NCI-H526 (cell line): ENCODE data around the gene UQCC2.

Source experiments
- DNase-seq, 2 experiments: peaks; one replicate each; lab custom pipeline; 2025; lab: John Stamatoyannopoulos, UW

The UQCC2 gene

GRCh38 chr6:33744001-33744848 is 32.7 kb upstream of the UQCC2 start:
- peak; percentile 71 to 87 for DNase-seq

DNA sequence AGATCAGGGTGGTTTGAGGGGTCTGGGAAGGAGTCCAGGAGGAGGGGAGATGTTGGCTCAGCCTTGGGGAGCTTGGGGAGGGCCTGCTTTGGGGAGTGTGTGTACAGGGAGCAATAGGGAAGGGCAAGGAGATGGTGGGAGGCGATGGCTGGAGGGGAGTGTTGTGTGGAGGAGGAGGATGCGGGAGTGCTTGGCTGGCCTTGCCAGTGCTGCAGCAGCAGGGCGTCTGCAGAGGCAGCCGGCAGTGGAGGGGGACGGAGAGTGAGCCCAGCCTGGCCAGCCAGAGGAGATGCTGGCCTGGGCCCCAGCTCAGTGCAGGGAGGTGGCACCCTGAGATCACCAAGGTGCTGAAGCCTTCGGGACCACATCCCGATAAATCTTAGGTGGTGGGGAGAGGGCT is 31.3 kb upstream of the UQCC2 start:
- DNase-seq: no peak

GRCh38 chr6:33742092-33742491 is 30.6 kb upstream of the UQCC2 start:
- DNase-seq: no peak

- DNase-seq: no peak
Measured at GRCh38 chr6:33740794-33741193, 29.3 kb upstream of the UQCC2 start.

GRCh38 chr6:33740204-33740608 is 28.7 kb upstream of the UQCC2 start:
- no peak for DNase-seq

DNA sequence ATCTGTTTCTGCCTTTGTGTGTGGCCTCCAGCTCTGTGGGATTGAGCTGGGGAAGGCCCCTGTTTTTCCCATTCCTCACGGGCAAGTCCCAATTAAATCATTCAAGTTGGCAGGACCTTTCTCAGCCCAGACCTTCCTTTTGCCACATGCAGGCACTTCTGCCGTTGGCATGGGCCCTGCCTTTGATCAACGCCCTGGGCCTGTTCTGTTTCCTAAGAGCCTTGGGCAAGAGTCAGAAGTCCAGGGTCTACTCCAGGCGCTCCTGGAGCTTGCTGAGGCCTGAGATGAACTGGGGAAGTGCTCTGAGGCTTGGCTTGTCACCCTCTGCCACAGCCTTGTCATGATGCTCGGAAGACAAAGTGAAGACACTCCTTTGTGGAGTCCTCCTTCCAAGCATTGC is 28.1 kb upstream of the UQCC2 start:
- no peak for DNase-seq

DNA sequence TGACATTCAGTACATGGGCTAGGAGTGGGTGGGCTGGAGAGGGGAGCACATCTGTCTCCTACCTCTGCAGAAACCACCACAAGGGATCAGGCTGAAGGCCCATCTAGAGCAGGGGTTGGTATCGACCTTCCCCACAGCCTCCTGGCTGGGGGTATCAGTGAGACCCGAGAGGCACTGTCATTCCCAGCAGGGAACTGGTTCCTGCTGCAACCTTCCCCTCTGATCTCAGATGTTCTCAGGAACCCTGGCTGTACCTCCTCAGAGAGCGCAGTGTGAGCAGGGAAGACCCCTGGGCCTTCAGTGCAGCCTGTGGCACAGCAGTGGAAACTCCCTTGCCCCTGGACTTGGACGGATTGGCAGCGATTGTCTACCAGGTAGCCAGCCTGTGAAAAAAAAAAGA is 27.4 kb upstream of the UQCC2 start:
- DNase-seq: no peak

DNA sequence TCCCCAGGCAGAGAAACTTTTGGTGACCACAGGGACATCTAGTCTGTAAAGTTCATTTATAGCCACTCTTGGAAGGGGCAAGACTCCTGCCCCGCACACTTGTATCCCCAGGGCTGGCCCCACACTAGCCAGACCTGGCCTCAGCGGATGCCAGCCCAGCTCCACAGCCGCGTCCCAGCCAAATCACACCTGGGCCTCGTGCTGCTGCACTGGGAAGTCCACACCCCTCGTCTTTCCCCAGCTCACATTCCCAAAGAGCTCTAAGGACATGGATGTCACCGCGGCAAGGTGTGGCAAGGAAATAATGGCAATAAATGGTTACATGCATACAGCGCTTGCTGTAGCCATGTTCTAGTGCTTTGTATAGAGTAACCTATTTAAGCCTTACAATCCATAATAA is 26.7 kb upstream of the UQCC2 start:
- no peak for DNase-seq

GRCh38 chr6:33737267-33738026 is 25.9 kb upstream of the UQCC2 start:
- DNase-seq: no peak

DNA sequence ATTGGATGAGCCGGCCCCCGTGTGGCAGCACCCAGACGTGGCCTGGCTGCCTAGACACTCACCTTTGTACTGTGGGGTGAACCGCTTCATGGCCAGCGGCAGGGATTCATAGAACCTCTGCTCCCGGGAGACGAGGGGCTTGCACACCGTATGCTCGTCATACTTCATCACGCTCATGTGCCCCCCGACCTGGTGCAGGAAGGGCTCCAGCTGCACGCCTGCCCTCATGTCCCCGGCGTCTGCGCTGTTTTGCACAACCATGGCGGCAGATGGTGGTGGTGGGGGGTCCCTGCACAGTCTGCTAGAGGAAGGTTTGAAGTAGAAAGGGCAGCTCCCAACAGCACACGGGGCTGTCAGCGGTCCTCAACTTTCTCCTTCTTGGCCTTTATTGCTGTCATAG is 23.7 kb upstream of the UQCC2 start:
- DNase-seq: no peak

- DNase-seq: no peak
Measured at GRCh38 chr6:33733709-33734007, 22.2 kb upstream of the UQCC2 start.

GRCh38 chr6:33732817-33733708 is 21.6 kb upstream of the UQCC2 start:
- DNase-seq: no peak

GRCh38 chr6:33732385-33732784 is 20.9 kb upstream of the UQCC2 start:
- no peak for DNase-seq

DNA sequence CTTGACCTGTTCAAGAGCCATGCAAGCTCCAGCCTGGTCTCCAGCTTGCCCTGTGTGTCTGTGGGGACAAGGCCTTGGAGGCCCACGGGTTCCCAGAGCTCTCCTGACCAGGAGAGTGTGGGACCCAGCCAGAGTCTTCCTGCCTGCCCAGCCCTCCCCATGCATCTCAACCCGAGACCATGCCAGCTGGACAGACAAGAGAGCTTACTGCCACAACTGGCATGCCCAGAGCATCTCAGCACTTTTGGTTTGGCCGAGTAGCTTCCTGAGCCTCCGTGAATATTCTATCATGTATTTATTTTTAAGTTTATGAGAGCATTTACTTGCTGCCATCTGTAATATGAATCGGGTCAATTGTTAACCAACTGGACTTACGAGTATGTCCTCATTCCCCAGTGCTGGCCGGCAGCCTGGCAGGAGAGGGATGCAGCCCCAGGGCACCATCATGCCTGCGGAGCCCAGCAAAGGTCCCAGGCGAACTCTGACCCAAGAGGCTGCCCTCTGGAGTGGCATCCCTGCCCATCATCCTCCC is 20.3 kb upstream of the UQCC2 start:
- no peak for DNase-seq

DNA sequence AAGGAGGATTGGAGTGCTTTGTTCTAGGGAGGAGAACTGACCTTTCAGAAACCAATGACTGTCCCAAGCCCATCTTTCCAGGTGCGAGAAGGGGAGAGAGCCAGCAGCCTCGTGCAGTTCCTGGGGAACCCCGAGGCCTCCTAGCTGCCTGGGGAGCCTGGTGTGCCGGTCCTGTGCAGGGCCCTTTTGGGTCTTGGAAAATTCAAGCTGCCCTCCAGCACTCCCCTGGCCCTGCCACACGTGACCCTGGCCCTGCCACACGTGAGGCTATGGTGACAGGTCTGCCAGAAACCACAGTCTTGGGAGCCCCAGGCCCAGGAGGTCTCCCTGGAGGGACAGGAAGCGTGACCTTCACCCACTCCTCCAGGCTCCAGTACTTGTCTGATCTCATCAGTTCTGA is 19.5 kb upstream of the UQCC2 start:
- DNase-seq: no peak

GRCh38 chr6:33730611-33731010 is 19.1 kb upstream of the UQCC2 start:
- DNase-seq: no peak

DNA sequence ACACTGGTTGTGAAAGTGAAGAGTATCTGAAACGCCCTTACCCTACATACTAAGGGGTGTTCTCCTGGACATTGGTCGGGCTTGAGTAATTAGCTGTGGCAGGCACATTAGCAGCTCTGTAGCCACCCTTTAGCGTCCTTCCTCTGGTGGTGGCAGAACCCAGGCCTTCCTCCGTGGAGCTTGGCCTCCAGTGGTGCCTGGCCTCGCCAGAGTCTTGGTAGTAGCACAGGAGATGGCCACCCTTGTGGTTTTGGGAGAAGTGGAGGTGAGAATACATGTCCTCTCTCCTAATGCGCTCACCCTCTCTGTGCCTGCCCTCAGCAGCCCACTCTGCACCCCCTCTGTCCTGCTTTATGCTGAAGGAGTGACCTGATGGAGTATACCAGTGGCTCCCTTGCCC is 17.6 kb upstream of the UQCC2 start:
- DNase-seq: no peak

- no peak for DNase-seq
Measured at GRCh38 chr6:33728438-33728837, 16.9 kb upstream of the UQCC2 start.

DNA sequence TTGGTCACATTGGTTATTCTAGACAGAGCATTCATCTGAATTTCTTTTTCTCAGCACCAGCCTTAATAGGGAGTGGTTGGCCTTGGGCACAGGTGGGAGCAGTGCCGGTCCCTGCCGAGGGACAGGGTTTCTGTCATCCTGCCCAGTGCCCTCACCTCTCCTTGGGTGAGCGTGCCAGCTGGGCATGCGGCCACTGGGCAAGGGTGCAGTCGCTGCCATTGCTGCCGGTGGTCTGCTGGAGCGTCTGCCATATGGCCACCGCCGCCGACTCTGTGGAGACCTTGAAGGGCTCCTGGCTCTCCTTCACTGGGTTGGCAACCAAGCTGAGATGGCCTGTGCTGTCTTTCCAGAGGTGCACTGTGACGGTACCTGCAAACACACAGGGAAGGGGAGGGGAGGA is 16.4 kb upstream of the UQCC2 start:
- no peak for DNase-seq

GRCh38 chr6:33727126-33727525 is 15.6 kb upstream of the UQCC2 start:
- no peak for DNase-seq

DNA sequence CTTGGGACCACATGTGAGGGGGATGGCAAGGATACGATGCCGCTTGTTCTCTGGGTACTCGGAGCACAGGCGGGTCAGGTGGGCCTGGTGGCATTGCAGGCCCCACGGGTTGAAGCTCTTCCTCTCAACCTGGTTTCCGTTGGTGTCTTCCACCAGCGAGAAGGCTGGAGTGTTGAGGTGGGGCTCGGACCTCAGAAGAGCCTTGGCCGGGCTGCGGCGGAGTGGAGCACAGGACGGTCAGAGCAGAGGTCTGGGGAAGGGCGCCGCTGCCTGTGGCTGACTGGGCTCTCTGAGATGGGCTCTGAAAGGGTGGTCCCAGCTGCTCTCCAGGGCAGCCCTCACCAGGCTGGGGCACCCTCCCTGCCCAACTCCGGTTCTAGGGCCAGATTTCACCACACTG is 15.2 kb upstream of the UQCC2 start:
- no peak for DNase-seq

GRCh38 chr6:33725891-33726673 is 14.6 kb upstream of the UQCC2 start:
- no peak for DNase-seq
